Bronchial epithelial cell (primary cell): ENCODE results near the gene RAMACL. TPM values are rescaled to one million over a fixed set of nuclear protein-coding genes. Genes with fewer than 3 reads are reported as not detected.

ENCODE experiments used
- DNase-seq: peaks from one replicate; pipeline ENCODE4 v3.0.0-alpha.2; 2010; ENCODE audit warnings: low read depth
- FAIRE-seq: peaks from 2 replicates; lab custom pipeline; 2011; peaks lifted over from hg19 to GRCh38; lab: Jason Lieb, UNC
- H3K27me3 ChIP-seq: 2 replicates; pipeline ENCODE4 v1.5.1; 2011; ENCODE audit warnings: low read length; ENCODE audit not compliant: control insufficient read depth, insufficient read depth
- H3K36me3 ChIP-seq: 2 replicates; pipeline ENCODE4 v1.5.1; 2011; ENCODE audit warnings: low read length; ENCODE audit not compliant: control insufficient read depth, insufficient read depth
- H3K4me3 ChIP-seq: 2 replicates; pipeline ENCODE4 v1.5.1; 2011; ENCODE audit warnings: mild to moderate bottlenecking, low read depth, low read length, control low read depth
- total RNA-seq: library from RNA; depleted of rRNA; stranded (reverse); fragments of >200 nt; gene quantifications from 2 replicates; pipeline ENCODE4 v1.2.1, GENCODE V29; 2014
- TF ChIP-seq, protein P1 (sequence below): IDR thresholded peaks from 2 replicates; pipeline ENCODE4 v1.5.1; 2011; ENCODE audit warnings: mild to moderate bottlenecking, moderate library complexity, low read length, control low read depth, inconsistent platforms; ENCODE audit not compliant: insufficient read depth, severe bottlenecking

The RAMACL gene
- total RNA-seq, 1 donor from 2014 or later = 1.6 TPM

DNA sequence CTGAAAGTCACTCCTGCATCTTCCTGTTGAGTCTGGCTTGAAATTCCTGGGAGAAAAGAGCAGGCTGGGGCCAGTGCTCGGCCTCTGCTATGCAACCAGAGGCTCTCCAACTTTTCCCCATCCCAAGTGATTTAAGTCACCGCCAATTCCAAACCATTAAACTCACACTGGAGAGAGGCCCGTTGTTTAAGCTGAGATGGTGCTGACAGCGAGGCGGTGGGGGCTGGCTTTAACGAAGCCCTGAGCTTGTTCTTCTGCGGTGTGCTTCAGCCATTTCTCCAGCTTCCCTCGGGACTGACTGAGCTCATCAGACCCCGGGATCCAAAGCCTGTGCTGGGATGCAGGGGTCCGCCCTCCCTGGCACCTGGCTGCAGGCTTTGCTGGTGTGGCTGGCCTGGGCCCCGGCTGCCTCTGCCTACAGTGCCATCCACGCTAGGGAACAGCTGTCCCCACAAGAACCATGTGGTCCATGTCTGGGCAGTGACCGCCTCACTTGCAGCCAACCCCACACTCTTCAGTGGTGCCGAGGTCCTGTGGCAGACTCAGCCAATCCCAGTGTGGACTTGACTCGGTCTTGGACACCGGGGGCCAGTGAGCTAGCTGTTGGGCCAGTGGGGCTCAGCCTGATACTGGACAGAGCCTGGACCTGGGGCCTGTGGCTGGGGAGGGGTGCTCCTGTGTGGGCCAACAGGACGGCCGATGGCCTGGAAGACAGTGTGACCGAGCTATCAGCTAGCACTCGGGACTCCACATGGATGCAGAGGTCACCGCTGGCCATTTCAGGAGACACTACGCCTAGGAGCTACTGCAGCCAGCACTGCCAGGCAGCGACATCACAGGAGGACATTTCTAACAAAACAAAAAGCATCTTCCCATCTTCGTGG lies 21.2 kb downstream of the RAMACL start:
- no peak overlapping the region for H3K4me3 ChIP-seq
- no peak for FAIRE-seq
- H3K27me3 ChIP-seq = no peaks in the 10 kb centered on the region
- H3K36me3 ChIP-seq = peaks cover 1% of the 10 kb centered on the region
- no peak for DNase-seq
- TF ChIP-seq, protein P1, sequence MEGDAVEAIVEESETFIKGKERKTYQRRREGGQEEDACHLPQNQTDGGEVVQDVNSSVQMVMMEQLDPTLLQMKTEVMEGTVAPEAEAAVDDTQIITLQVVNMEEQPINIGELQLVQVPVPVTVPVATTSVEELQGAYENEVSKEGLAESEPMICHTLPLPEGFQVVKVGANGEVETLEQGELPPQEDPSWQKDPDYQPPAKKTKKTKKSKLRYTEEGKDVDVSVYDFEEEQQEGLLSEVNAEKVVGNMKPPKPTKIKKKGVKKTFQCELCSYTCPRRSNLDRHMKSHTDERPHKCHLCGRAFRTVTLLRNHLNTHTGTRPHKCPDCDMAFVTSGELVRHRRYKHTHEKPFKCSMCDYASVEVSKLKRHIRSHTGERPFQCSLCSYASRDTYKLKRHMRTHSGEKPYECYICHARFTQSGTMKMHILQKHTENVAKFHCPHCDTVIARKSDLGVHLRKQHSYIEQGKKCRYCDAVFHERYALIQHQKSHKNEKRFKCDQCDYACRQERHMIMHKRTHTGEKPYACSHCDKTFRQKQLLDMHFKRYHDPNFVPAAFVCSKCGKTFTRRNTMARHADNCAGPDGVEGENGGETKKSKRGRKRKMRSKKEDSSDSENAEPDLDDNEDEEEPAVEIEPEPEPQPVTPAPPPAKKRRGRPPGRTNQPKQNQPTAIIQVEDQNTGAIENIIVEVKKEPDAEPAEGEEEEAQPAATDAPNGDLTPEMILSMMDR = no peak

GRCh38 chr6:166563805-166564204 lies 22.7 kb downstream of the RAMACL start:
- no peak overlapping the region for H3K4me3 ChIP-seq
- TF ChIP-seq, protein P1 = no peak
- H3K36me3 ChIP-seq = peaks cover 1% of the 10 kb centered on the region
- DNase-seq = no peak
- FAIRE-seq = no peak
- no peaks in the 10 kb centered on the region for H3K27me3 ChIP-seq

DNA sequence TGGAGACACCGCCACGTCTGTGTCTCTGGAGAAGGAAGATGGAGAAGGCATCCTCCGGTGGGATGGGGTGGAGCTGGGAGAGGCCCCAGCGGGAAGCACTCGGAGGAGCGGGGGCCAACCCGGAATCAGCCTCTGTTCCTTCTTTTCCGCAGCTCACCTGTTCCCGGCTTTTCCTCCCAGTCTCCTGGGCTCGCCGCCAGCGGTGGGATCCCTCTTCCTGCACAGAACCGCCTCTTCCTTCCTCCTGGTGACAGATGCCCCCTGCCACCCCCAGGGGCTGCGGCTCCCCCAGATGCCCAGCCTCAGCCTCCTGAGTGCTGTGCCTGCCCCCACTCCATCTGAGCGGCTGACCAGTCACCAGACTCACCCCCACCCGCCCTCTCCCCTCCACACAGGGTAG lies 23.3 kb downstream of the RAMACL start:
- TF ChIP-seq, protein P1 = no peak
- FAIRE-seq (no peak), DNase-seq (no peak)
- Histone ChIP-seq H3K27me3 (no peaks in the 10 kb centered on the region), H3K36me3 (peaks cover 1% of the 10 kb centered on the region), H3K4me3 (no peak overlapping the region)

DNA sequence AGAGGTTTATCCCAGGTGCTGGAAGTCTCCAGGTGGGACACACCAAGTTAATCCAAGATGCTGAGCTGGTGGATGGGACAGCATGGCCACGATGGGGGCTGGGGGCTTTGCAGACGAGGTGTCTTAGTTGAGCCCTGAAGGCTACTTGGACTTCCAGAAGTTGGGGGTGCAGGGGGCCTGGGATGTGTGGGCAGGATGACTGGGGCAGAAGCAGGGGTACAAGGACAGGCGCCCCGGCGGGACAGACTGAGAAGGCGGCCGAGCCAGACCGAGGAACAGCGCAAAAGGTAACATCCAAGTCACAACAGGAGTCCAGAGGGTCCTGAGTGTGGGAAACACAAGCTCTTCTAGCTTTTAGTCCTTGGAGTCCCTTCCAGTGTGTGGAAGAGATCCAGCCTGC lies 23.8 kb downstream of the RAMACL start:
- no peak for FAIRE-seq
- Histone ChIP-seq H3K27me3 (no peaks in the 10 kb centered on the region), H3K36me3 (peaks cover 1% of the 10 kb centered on the region), H3K4me3 (no peak overlapping the region)
- no peak for DNase-seq
- TF ChIP-seq, protein P1 = no peak

GRCh38 chr6:166561771-166562359 lies 24.6 kb downstream of the RAMACL start:
- TF ChIP-seq, protein P1 = no peak
- H3K27me3 ChIP-seq = no peaks in the 10 kb centered on the region
- FAIRE-seq = no peak
- peaks cover 1% of the 10 kb centered on the region for H3K36me3 ChIP-seq
- no peak for DNase-seq
- H3K4me3 ChIP-seq = no peak overlapping the region
